Brain microvascular endothelial cell (primary cell): ENCODE data around the gene OR12D2.
A peak's percentile ranks its signal among the peaks of the same experiment; 100 is the strongest.

Experiments
- DNase-seq: peaks from one replicate; pipeline ENCODE4 v3.0.0-alpha.2; 2020
- H3K27ac ChIP-seq: fragments of 250-450 bp; sonication (Bioruptor Pico); 2 replicates; pipeline ENCODE4 v1.5.1; 2020; ENCODE audit warnings: mild to moderate bottlenecking, moderate library complexity
- H3K27me3 ChIP-seq: fragments of 250-450 bp; sonication (Bioruptor Pico); replicated peaks from 2 replicates; pipeline ENCODE4 v1.5.1; 2020; ENCODE audit warnings: mild to moderate bottlenecking
- H3K36me3 ChIP-seq: fragments of 250-450 bp; sonication (Bioruptor Pico); replicated peaks from 2 replicates; pipeline ENCODE4 v1.5.1; 2020; ENCODE audit warnings: mild to moderate bottlenecking
- H3K4me3 ChIP-seq: 2 replicates; pipeline ENCODE4 v1.5.1; 2011; ENCODE audit warnings: low read depth, mild to moderate bottlenecking, control low read depth, low read length, moderate library complexity
- CTCF ChIP-seq: IDR thresholded peaks from 2 replicates; pipeline ENCODE4 v1.5.1; 2011; ENCODE audit warnings: low read depth, mild to moderate bottlenecking, moderate library complexity, low read length, control low read depth, inconsistent platforms; ENCODE audit errors: missing control alignments
- in situ Hi-C: cut with HindIII; loops from 2 replicates; pipeline ENCODE4 v1.10.0; 2017; ENCODE audit warnings: low sequenced_read_pairs, low pct_ligation_motif_present

The OR12D2 gene

GRCh38 chr6:29376003-29376402 is 19.4 kb upstream of the OR12D2 start:
- DNase-seq: peak; percentile 9
- in situ Hi-C loops: no loop called here
- H3K27ac ChIP-seq: no peak overlapping the region
- no peak overlapping the region for H3K4me3 ChIP-seq
- TF ChIP-seq CTCF: peak; percentile 22
- H3K36me3 ChIP-seq: no peaks in the 10 kb centered on the region
- no peaks in the 10 kb centered on the region for H3K27me3 ChIP-seq

GRCh38 chr6:29388533-29388932 is 6.9 kb upstream of the OR12D2 start:
- Histone ChIP-seq H3K27me3 (no peaks in the 10 kb centered on the region), H3K36me3 (no peaks in the 10 kb centered on the region), H3K4me3 (no peak overlapping the region), H3K27ac (no peak overlapping the region)
- in situ Hi-C loops: no loop called here
- no peak for TF ChIP-seq CTCF
- no peak for DNase-seq

DNA sequence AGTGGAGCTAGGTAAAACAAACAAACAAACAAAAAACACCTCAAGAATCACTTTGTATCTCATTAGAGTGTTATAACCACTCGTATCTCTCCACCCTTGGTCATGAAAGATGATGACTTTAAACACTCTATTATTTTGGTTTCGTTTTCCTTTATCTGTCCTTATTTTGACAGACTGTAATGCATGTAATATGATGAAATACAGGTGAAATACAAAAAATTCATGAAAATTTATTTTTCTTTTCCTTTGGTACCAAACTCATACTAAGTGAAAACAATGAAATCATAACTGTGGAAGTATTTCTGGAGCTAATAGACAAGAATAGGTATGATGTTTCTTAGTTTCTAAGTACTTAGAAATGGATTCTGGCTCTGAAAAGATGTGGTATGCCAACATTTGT is 4.1 kb downstream of the OR12D2 start:
- in situ Hi-C loops: no loop called here
- Histone ChIP-seq H3K27ac (no peak overlapping the region), H3K36me3 (no peaks in the 10 kb centered on the region), H3K4me3 (no peak overlapping the region), H3K27me3 (no peaks in the 10 kb centered on the region)
- no peak for TF ChIP-seq CTCF
- DNase-seq: no peak

DNA sequence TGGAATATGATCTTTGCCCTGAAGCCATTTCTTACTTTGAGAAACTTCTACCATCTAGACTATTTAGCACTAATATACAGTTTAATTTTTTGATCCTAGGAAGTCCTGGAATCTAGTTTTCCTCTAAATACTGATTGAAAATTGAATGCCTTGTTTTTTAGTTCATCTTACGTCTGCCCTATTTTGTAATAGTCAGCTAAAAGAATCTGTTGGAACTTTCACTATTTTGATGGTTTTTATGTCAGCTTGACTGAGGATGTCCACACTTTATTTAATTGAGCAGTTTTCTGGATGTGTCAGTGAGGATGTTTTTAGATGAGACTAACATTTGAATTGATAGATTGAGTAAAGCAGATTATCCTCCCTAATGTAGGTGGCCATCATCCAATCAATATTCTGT is 8.4 kb downstream of the OR12D2 start:
- H3K36me3 ChIP-seq: no peaks in the 10 kb centered on the region
- DNase-seq: no peak
- in situ Hi-C loops: no loop called here
- no peaks in the 10 kb centered on the region for H3K27me3 ChIP-seq
- TF ChIP-seq CTCF: no peak
- no peak overlapping the region for H3K4me3 ChIP-seq
- no peak overlapping the region for H3K27ac ChIP-seq

DNA sequence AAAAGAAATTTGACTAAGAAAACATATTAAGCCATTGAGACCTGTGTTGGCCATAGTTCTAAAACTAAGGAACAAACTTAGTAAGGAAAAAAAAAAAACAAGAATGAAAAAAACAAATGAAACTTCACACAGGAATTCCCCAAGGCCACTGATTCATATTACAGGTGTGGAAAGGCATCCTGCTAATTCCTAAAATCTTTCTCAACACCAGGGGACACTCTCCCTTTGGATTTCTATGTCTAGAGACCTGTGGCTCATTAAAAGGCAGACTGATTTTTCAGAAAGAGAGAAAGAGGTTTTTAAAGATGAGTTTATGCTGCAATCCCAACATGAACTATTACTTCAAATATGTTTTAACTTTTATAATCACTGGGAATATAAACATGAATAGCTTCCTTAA is 19.2 kb downstream of the OR12D2 start, which contains the start of gene OR12D1:
Gene OR12D1 (plus strand): TSS at position 341 of the 400 bp plus-strand sequence.
- in situ Hi-C loops: no loop called here
- H3K36me3 ChIP-seq: no peaks in the 10 kb centered on the region
- H3K27me3 ChIP-seq: no peaks in the 10 kb centered on the region
- TF ChIP-seq CTCF: peak; percentile 27
- H3K27ac ChIP-seq: no peak within 1 kb of the TSS
- H3K4me3 ChIP-seq: no peak within 1 kb of the TSS
- DNase-seq: no peak

GRCh38 chr6:29419516-29419915 is 24.1 kb downstream of the OR12D2 start:
- in situ Hi-C loops: no loop called here
- no peaks in the 10 kb centered on the region for H3K27me3 ChIP-seq
- peak; percentile 60 for DNase-seq
- peak overlapping the region; percentile 87 for H3K27ac ChIP-seq
- H3K4me3 ChIP-seq: no peak overlapping the region
- no peak for TF ChIP-seq CTCF
- no peaks in the 10 kb centered on the region for H3K36me3 ChIP-seq
